K562 (cell line): Measurements from ENCODE around the gene ABCC5. TPM values are rescaled to one million over a fixed set of nuclear protein-coding genes. Genes with fewer than 3 reads are reported as not detected.

Experiments
- BCL6 ChIP-seq: fragments of 250-450 bp; sonication (Bioruptor Pico); IDR thresholded peaks from 2 replicates; pipeline ENCODE4 v1.4.0; 2020
- CBFB ChIP-seq: sonication (generic); formaldehyde crosslinking; IDR thresholded peaks from 2 replicates; pipeline ENCODE4 v1.4.0; 2020; ENCODE audit warnings: mild to moderate bottlenecking, missing genetic modification reagents
- CHD7 ChIP-seq: fragments of 200-600 bp; sonication (generic); IDR thresholded peaks from one replicate; pipeline ENCODE4 v1.6.1; 2012; ENCODE audit warnings: mild to moderate bottlenecking, low read depth, low read length, inconsistent platforms
- ELK3 ChIP-seq: fragments of 450-650 bp; formaldehyde crosslinking; IDR thresholded peaks from 2 replicates; pipeline ENCODE4 v1.4.0; 2020; ENCODE audit warnings: mild to moderate bottlenecking
- FOXP1 ChIP-seq: sonication (generic); formaldehyde crosslinking; IDR thresholded peaks from 2 replicates; pipeline ENCODE4 v1.8.0; 2022; ENCODE audit warnings: mild to moderate bottlenecking, missing genetic modification reagents
- MED1 ChIP-seq: sonication (generic); formaldehyde crosslinking; IDR thresholded peaks from 2 replicates; pipeline ENCODE4 v1.8.1; 2023; ENCODE audit warnings: missing genetic modification reagents, borderline replicate concordance
- MXI1 ChIP-seq: IDR thresholded peaks from 2 replicates; pipeline ENCODE4 v1.6.1; 2011; ENCODE audit warnings: low read depth, mild to moderate bottlenecking, improper control_type of control experiment, low read length
- PREB ChIP-seq: sonication (generic); formaldehyde crosslinking; IDR thresholded peaks from 2 replicates; pipeline ENCODE4 v1.8.1; 2023; ENCODE audit warnings: mild to moderate bottlenecking, missing genetic modification reagents
- SRSF3 ChIP-seq: fragments of 200-400 bp; formaldehyde crosslinking; IDR thresholded peaks from 2 replicates; pipeline ENCODE4 v1.6.1; 2016; ENCODE audit warnings: mild to moderate bottlenecking, low read length, moderate library complexity; ENCODE audit not compliant: insufficient read depth
- TFE3 ChIP-seq: fragments of 450-650 bp; formaldehyde crosslinking; IDR thresholded peaks from 2 replicates; pipeline ENCODE4 v1.4.0; 2020; ENCODE audit warnings: mild to moderate bottlenecking, mixed read lengths
- ZNF217 ChIP-seq: sonication (generic); formaldehyde crosslinking; IDR thresholded peaks from 2 replicates; pipeline ENCODE4 v1.8.0; 2022; ENCODE audit warnings: mild to moderate bottlenecking, missing genetic modification reagents
- ZNF551 ChIP-seq: fragments of 250-450 bp; sonication (Bioruptor Pico); IDR thresholded peaks from 2 replicates; pipeline ENCODE4 v1.5.0; 2021; ENCODE audit warnings: mild to moderate bottlenecking, moderate library complexity
- polyA plus RNA-seq, 8 experiments: library from polyadenylated mRNA; depleted of rRNA in 4 of 8; stranded (reverse) in 5 of 8; unstranded in 3 of 8; fragments of >200 nt; fragmentation: Nextera tagmentation in 2 of 8; fragmentation: Illumina TruSeq in 1 of 8; extraction: Ambion mirVana in 2 of 8; extraction: Trizol in 1 of 8; gene quantifications; 2 replicates each; pipeline versions ENCODE4 v1.2.1 to v1.2.3, GENCODE V29; 2011 to 2014; ENCODE audit warnings: inconsistent platforms in 1 of 8, missing spikeins in 1 of 8
- total RNA-seq, 7 experiments: library from RNA; depleted of rRNA in 6 of 7; stranded (reverse); fragments of >200 nt in 6 of 7; fragmentation: Illumina TruSeq in 2 of 7; extraction: Trizol in 2 of 7; gene quantifications; 2 replicates each; pipeline versions ENCODE4 v1.2.1 to v1.2.3, GENCODE V29; 2011 to 2021; ENCODE audit warnings: low replicate concordance in 1 of 7

Gene ABCC5
- total and polyA plus RNA-seq, 9 of the 15 experiments (the other 6 are each of a cell fraction or from before 2014, with no cell fraction given): 22.0 to 53.0 (median 41.9) TPM

GRCh38 chr3:183884427-183885296, 133.0 kb downstream of the ABCC5 start, which contains the start of gene PARL (continued):
- TF ChIP-seq CHD7 (no peak), ELK3 (CRISPR knock-in tag) (no peak), CBFB (CRISPR knock-in tag) (peak; percentile 78; the same call in 1 of the 2 replicates), MED1 (CRISPR knock-in tag) (no peak), ZNF551 (no peak), MXI1 (peak; percentile 74), PREB (no peak), ZNF217 (CRISPR knock-in tag) (no peak), TFE3 (CRISPR knock-in tag) (no peak), FOXP1 (CRISPR knock-in tag) (peak; percentile 88), BCL6 (CRISPR knock-in tag) (no peak), SRSF3 (no peak)
